Suppressor macrophage treated with lipopolysaccharide for 1 hour (primary cell): ENCODE results near the gene TUBGCP2.

Experiments used
- DNase-seq, 3 donors: peaks; one replicate each; pipeline ENCODE4 v3.0.0-alpha.2; 2020 to 2022

Gene TUBGCP2, protein sequence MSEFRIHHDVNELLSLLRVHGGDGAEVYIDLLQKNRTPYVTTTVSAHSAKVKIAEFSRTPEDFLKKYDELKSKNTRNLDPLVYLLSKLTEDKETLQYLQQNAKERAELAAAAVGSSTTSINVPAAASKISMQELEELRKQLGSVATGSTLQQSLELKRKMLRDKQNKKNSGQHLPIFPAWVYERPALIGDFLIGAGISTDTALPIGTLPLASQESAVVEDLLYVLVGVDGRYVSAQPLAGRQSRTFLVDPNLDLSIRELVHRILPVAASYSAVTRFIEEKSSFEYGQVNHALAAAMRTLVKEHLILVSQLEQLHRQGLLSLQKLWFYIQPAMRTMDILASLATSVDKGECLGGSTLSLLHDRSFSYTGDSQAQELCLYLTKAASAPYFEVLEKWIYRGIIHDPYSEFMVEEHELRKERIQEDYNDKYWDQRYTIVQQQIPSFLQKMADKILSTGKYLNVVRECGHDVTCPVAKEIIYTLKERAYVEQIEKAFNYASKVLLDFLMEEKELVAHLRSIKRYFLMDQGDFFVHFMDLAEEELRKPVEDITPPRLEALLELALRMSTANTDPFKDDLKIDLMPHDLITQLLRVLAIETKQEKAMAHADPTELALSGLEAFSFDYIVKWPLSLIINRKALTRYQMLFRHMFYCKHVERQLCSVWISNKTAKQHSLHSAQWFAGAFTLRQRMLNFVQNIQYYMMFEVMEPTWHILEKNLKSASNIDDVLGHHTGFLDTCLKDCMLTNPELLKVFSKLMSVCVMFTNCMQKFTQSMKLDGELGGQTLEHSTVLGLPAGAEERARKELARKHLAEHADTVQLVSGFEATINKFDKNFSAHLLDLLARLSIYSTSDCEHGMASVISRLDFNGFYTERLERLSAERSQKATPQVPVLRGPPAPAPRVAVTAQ

GRCh38 chr10:133308421-133309099 lies at the start of gene TUBGCP2, which contains the start of gene ZNF511:
TSS of gene TUBGCP2 (minus strand) at chr10:133308872. CDS start at chr10:133302941, 5,931 bp downstream.
TSS of gene ZNF511 (plus strand) at chr10:133308914. CDS start at chr10:133308944, 30 bp downstream.
- DNase-seq = peak; percentile 91 to 96 (median 96)

- DNase-seq = peak; percentile 95 to 98 (median 95)
Measured at GRCh38 chr10:133357285-133358161, 48.9 kb upstream of the TUBGCP2 start, which contains the start of gene FUOM. TSS of gene FUOM (minus strand) at chr10:133358019. CDS start at chr10:133358007, 12 bp downstream.

DNA sequence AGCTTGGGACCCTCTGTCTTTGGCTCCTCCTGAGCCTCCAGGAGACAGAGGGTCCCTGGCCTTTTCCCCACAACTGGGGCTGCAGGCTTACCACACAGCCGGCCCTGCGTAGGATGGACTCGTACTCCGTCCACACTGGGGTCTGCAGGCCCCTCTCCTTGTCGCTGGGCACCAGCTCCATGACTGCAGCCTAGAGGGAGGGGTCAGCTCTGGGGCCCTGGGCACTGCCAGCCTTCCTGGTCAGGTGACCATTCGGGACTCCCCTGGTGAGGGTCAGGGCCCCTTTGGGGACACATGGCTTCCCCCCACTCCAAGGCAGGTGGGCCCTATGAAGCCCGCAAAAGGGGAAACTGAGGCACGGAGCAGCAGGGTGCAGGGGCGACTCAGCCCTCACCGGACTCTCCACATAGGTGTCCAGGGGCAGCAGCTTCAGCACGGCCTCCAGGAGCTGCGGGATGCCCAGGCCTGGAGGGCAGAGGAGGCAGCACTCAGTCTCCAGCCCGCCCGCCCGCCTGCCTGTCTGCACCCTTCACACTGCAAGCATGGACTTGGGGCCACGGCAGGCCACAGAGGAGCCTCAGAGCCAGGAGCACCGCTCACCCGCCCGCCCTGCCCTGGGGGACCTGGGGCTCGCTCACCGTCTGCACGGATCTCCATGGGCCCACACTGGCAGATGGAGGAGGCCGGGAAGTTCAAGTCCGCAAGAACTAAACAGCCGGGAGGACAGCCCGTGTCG lies 48.0 kb upstream of the TUBGCP2 start:
- DNase-seq = no peak

GRCh38 chr10:133355991-133356390 lies 47.3 kb upstream of the TUBGCP2 start:
- DNase-seq = no peak

GRCh38 chr10:133355266-133355665 lies 46.6 kb upstream of the TUBGCP2 start:
- no peak for DNase-seq

DNA sequence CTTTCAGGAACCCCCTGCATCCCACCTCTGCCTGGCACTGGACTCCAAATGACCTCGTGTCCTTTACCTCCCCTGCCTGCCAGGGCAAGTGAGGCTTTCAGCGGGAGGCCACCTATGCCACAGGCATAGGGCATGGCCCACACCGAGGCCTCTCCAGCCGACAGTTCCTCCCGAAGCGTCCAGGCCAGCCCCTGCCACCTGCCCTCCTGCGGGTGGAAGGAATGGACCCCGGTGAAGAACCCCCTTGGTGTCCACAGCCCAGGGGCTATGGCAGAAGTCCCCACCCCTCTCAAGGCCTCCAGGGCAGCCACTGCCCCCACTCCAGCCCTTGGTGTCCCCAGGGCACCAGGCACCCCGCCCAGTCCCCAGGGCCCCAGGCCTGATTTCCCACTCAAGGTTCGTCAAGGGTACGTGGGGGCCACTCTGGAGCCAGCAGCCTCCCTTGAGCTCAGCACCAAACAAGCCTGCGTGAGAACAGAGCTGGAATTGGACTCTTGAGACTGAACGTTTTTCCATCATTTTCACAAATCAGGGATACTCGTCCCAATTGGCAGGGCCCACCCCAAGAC lies 46.1 kb upstream of the TUBGCP2 start:
- no peak for DNase-seq

DNA sequence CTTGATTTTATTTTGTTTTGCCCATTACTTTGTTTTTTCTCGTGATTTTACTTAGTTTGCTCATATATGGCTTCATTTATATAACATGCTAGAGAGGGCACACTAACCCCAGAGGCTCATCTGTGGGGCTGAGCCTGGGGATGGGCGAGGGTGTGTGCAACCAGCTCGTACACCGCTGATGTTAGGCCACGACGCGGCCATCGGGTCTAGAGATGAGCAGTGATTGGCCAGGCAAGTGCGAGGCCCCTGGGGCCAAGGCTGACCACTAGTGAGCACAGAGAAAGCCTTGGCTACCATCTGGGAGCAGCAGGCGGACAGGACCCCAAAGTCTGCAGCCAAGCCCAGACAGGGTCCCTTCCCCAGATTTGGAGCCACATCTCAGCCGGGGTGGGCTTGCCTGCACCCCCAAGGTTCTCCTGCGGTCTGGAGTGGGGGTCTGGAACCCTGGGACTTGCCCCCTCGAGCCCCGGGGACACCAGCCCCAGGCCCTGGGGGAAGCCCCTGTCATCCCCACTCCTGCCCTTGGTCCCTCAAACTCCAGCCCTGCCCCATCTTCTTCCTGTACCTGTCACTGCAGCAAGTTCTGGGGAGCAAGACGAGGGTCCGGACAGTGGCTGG lies 45.4 kb upstream of the TUBGCP2 start:
- no peak for DNase-seq

- no peak for DNase-seq
Measured at GRCh38 chr10:133353202-133353959, 44.7 kb upstream of the TUBGCP2 start.

DNA sequence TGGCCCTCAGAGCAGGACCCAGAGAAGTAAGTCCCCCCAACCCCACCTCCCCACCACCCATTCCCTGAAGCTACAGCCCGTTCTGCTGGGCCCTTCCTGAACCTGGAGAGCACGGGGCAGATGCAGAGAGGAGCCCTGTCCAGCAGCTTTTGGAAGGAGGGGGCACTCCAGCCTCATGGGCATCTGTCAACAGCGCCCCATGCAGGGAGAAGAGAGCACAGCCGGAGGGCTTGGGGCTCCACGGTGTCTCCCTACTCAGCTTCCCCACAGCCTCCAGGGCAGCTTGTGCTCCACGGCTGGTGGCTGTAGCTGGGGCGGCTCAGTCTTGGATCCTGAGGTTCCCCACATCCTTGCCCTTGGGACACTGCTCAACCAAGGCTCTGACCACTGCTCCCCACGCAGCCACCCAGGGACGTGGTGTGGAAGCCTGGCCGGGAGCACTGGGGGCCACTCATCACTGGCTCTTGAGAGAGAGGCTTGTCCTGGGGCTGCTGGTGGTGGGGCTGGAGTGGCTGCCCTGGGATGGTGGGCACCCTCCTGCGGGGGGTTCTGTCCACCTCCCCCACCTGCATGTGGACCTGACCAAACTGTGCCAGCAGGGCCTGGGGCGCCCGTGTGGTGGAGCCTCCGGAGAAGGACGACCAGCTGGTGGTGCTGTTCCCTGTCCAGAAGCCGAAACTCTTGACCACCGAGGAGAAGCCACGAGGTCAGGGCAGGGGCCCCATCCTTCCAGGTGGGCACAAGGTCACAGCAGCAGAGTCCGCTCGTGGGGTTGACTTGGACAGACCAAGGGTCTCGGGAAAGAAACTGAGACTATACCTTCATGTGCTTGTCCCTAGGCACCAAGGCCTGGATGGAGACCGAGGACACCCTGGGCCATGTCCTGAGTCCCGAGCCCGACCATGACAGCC lies 43.0 kb upstream of the TUBGCP2 start:
- no peak for DNase-seq

GRCh38 chr10:133350950-133351329 lies 42.3 kb upstream of the TUBGCP2 start:
- no peak for DNase-seq

DNA sequence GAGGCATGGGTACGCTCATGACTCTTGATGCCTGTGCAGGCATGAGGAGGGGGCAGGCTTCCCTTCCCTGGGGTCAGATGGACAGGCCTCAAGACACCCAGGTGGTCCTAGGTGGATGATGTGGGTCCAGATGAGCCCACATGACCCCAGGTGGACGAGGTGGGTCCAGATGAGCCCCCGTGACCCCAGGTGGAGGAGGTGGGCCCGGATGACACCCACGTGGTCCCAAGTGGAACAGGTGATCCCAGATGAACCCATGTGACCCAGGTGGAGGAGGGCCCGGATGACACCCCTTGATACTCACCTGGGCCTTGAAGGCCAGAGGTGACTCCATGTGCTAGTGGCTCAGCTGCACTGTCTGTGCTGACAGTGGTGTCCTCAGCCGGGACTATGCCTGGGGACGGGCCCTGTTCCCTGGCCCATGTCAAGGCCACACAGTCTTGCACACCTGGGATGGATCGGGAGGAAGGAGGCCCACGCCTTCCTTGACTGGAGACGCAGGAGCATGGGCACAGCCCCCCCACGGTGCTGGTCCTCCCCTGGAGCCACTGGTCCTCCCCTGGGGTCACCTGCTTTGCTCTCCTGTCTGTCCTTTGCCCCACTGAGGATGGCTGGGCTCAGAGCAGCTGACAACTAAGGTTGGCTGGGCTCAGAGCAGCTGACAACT lies 41.7 kb upstream of the TUBGCP2 start:
- no peak for DNase-seq

GRCh38 chr10:133349577-133350011 lies 40.9 kb upstream of the TUBGCP2 start:
- DNase-seq = no peak

- no peak for DNase-seq
Measured at GRCh38 chr10:133349160-133349568, 40.5 kb upstream of the TUBGCP2 start.

DNA sequence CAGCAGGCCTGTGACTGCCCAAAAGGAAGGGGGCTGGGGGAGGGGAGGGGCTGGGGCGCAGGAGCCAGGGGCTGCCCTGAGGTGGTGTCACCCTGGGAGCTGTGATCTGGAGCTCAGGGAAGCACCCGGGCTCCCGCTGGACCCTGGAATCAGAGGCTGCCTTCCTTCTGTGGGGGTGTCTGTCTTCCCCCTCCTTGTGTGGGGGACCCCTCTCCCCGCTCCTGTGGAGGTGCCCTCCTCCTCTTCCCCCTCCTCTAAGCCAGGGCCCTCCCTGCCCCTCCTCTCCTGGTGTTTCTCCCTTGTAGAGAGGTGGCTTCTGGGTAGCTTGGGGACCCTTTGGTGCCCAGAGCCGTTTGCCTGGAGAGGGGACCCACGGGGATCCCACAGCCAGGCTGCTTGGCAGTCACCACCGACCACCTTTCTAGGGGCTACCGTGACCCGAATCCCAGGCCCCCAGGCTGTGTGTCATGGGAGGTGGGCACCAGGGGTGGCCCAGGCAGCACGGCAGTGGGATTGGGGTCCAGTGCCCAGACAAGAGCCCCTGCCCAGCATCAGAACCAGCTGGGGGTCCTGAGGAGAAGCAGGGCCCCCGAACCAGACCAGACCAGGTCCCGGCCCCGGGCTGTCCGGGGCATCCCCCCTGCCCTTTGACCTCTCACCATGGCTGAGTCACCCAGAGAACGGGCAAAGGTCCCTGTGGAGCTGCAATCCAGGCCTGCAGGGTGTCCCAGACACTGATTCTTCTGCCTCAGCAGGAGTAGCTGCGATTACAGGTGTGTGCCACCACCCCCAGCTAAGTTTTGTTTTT lies 39.2 kb upstream of the TUBGCP2 start:
- DNase-seq = no peak

DNA sequence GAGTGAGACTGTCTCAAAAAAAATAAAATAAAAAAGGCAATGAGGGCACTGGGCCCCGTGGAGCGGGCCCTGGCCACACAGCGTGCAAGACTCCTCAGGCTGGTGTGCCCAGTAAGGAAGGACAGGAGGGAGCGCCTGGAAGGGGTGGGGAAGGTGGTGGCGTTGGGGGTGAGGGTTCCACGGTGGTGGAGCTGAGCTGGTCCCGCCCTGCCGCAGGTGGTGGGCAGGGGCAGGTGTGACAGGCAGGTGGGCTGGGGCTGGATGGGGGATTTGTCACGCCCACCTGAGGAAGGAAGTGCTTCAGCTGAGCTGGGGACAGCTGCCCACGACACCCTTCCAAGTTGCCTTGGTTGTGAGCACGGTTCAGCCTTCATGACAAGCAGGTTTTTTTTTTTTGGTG lies 37.7 kb upstream of the TUBGCP2 start:
- no peak for DNase-seq

DNA sequence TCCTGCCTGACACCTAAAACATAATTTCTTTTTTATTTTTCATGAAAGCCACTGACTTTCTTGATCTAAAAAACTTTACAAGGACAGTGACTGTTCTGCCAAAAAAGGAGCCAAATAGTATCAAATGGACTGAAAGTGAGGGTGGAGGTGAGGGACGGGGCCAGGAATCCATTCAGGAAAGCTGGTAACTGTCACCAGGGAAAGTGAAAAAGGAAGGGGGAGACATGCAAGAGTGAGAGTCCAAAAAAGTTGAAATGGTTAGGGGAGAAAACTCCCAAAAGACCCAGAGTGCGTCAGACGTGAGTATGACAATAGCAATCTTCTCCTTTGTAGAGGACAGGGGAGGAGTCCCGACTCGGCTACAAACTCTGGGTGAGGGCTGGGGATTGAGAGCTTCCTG lies 35.6 kb upstream of the TUBGCP2 start:
- no peak for DNase-seq

GRCh38 chr10:133343558-133343957 lies 34.9 kb upstream of the TUBGCP2 start:
- no peak for DNase-seq
